ENCODE data around the gene GP1BA. TPM values are rescaled to one million over a fixed set of nuclear protein-coding genes. Genes with fewer than 3 reads are reported as not detected.

GP1BA gene
- total and polyA plus RNA-seq, 7 experiments from 2014 or later = 1.6 TPM; not detected in 6

Small RNA genes within 50 kb of the gene (microRNA-seq; reads per million reads assigned to microRNA genes)
- gene MIR6864 (ENCODE audit: borderline microRNAs expressed) = not detected
- not detected for gene MIR6865 (ENCODE audit: borderline microRNAs expressed)

Other genes with a start within 250 kb of the GP1BA start
- 10 to 100 TPM; 41.4 to 80.4 (median 70.0) TPM for gene PELP1, start 228.1 kb upstream of the GP1BA start, total RNA-seq
- gene PELP1, start 228.1 kb upstream of the GP1BA start, polyA plus RNA-seq = 10 to 100 TPM; 11.6 to 13.2 TPM
- gene ARRB2, start 221.6 kb upstream of the GP1BA start, total RNA-seq = 100 to 1,000 TPM; 270 to 601 (median 377) TPM
- gene ARRB2, start 221.6 kb upstream of the GP1BA start, polyA plus RNA-seq = 10 to 100 TPM; 34.8 to 35.0 TPM
- gene MED11, start 200.8 kb upstream of the GP1BA start, total RNA-seq = 10 to 100 TPM; 10.4 to 32.0 (median 25.5) TPM
- 10 to 100 TPM; 43.2 to 73.9 TPM for gene MED11, start 200.8 kb upstream of the GP1BA start, polyA plus RNA-seq
- 1 to 10 TPM in 2 of 5 experiments, under 1 TPM in 2, not detected in 1; 0.22 to 5.2 (median 1.4) TPM for gene ZMYND15, start 192.4 kb upstream of the GP1BA start, total RNA-seq
- not detected for gene ZMYND15, start 192.4 kb upstream of the GP1BA start, polyA plus RNA-seq
- 10 to 100 TPM in 2 of 5 experiments, 1 to 10 TPM in 3; 2.6 to 68.0 (median 3.4) TPM for gene CXCL16, start 192.3 kb upstream of the GP1BA start, total RNA-seq
- gene CXCL16, start 192.3 kb upstream of the GP1BA start, polyA plus RNA-seq = 1 to 10 TPM; 1.2 to 4.4 TPM
- gene TM4SF5, start 160.4 kb upstream of the GP1BA start, total RNA-seq = not detected
- not detected for gene TM4SF5, start 160.4 kb upstream of the GP1BA start, polyA plus RNA-seq
- 1 to 10 TPM in 1 of 5 experiments, under 1 TPM in 1, not detected in 3; 0.66 to 3.0 TPM for gene VMO1, start 145.9 kb upstream of the GP1BA start, total RNA-seq
- gene VMO1, start 145.9 kb upstream of the GP1BA start, polyA plus RNA-seq = not detected
- under 1 TPM in 1 of 5 experiments, not detected in 4; 0.39 TPM for gene GLTPD2, start 143.3 kb upstream of the GP1BA start, total RNA-seq
- gene GLTPD2, start 143.3 kb upstream of the GP1BA start, polyA plus RNA-seq = under 1 TPM in 1 of 2 donors, not detected in 1; 0.39 TPM
- gene PSMB6, start 136.1 kb upstream of the GP1BA start, total RNA-seq = 100 to 1,000 TPM in 1 of 5 experiments, 10 to 100 TPM in 4; 42.3 to 133 (median 44.0) TPM
- 100 to 1,000 TPM; 215 to 273 TPM for gene PSMB6, start 136.1 kb upstream of the GP1BA start, polyA plus RNA-seq
- gene PLD2, start 125.1 kb upstream of the GP1BA start, total RNA-seq = 10 to 100 TPM; 22.9 to 42.7 (median 26.8) TPM
- 1 to 10 TPM; 1.5 to 2.2 TPM for gene PLD2, start 125.1 kb upstream of the GP1BA start, polyA plus RNA-seq
- 100 to 1,000 TPM in 4 of 5 experiments, 10 to 100 TPM in 1; 88.8 to 142 (median 125) TPM for gene MINK1, start 98.9 kb upstream of the GP1BA start, total RNA-seq
- gene MINK1, start 98.9 kb upstream of the GP1BA start, polyA plus RNA-seq = 10 to 100 TPM in 1 of 2 donors, 1 to 10 TPM in 1; 8.3 to 20.4 TPM
- gene C17orf107, start 32.7 kb upstream of the GP1BA start, total RNA-seq = 10 to 100 TPM in 2 of 5 experiments, 1 to 10 TPM in 2, under 1 TPM in 1; 0.82 to 37.2 (median 5.9) TPM
- gene C17orf107, start 32.7 kb upstream of the GP1BA start, polyA plus RNA-seq = 1 to 10 TPM in 1 of 2 donors, under 1 TPM in 1; 0.95 to 1.1 TPM
- 1 to 10 TPM in 3 of 5 experiments, under 1 TPM in 2; 0.34 to 6.5 (median 1.0) TPM for gene CHRNE, start 29.2 kb upstream of the GP1BA start, total RNA-seq
- gene CHRNE, start 29.2 kb upstream of the GP1BA start, polyA plus RNA-seq = under 1 TPM in 1 of 2 donors, not detected in 1; 0.24 TPM
- gene SLC25A11, start 7.8 kb downstream of the GP1BA start, total RNA-seq = 10 to 100 TPM; 27.0 to 82.6 (median 44.1) TPM
- 10 to 100 TPM; 57.8 to 86.8 TPM for gene SLC25A11, start 7.8 kb downstream of the GP1BA start, polyA plus RNA-seq
- gene RNF167, start 8.0 kb downstream of the GP1BA start, total RNA-seq = 100 to 1,000 TPM in 4 of 5 experiments, 10 to 100 TPM in 1; 97.3 to 248 (median 148) TPM
- gene RNF167, start 8.0 kb downstream of the GP1BA start, polyA plus RNA-seq = 10 to 100 TPM; 25.3 to 28.0 TPM
- gene PFN1, start 16.3 kb downstream of the GP1BA start, total RNA-seq = 1,000 to 10,000 TPM in 1 of 5 experiments, 100 to 1,000 TPM in 4; 430 to 2,132 (median 445) TPM
- 1,000 to 10,000 TPM; 1,617 to 1,727 TPM for gene PFN1, start 16.3 kb downstream of the GP1BA start, polyA plus RNA-seq
- 10 to 100 TPM; 21.5 to 56.3 (median 31.8) TPM for gene ENO3, start 18.8 kb downstream of the GP1BA start, total RNA-seq
- 1 to 10 TPM in 1 of 2 donors, under 1 TPM in 1; 0.87 to 1.8 TPM for gene ENO3, start 18.8 kb downstream of the GP1BA start, polyA plus RNA-seq
- 10 to 100 TPM; 41.6 to 59.6 (median 42.6) TPM for gene SPAG7, start 35.5 kb downstream of the GP1BA start, total RNA-seq
- 100 to 1,000 TPM in 1 of 2 donors, 10 to 100 TPM in 1; 96.9 to 119 TPM for gene SPAG7, start 35.5 kb downstream of the GP1BA start, polyA plus RNA-seq
- 10 to 100 TPM; 55.2 to 90.0 (median 64.1) TPM for gene CAMTA2, start 55.4 kb downstream of the GP1BA start, total RNA-seq
- gene CAMTA2, start 55.4 kb downstream of the GP1BA start, polyA plus RNA-seq = 10 to 100 TPM in 1 of 2 donors, 1 to 10 TPM in 1; 9.7 to 20.5 TPM
- gene INCA1, start 65.2 kb downstream of the GP1BA start, total RNA-seq = under 1 TPM in 4 of 5 experiments, not detected in 1; 0.38 to 0.42 (median 0.41) TPM
- gene INCA1, start 65.2 kb downstream of the GP1BA start, polyA plus RNA-seq = not detected
- 10 to 100 TPM; 11.5 to 46.5 (median 21.0) TPM for gene KIF1C, start 65.7 kb downstream of the GP1BA start, total RNA-seq
- 1 to 10 TPM; 3.0 to 3.4 TPM for gene KIF1C, start 65.7 kb downstream of the GP1BA start, polyA plus RNA-seq
- under 1 TPM in 4 of 5 experiments, not detected in 1; 0.16 to 0.44 (median 0.28) TPM for gene SLC52A1, start 103.1 kb downstream of the GP1BA start, total RNA-seq
- gene SLC52A1, start 103.1 kb downstream of the GP1BA start, polyA plus RNA-seq = under 1 TPM in 1 of 2 donors, not detected in 1; 0.14 TPM
- 10 to 100 TPM in 2 of 5 experiments, 1 to 10 TPM in 3; 3.5 to 14.8 (median 5.7) TPM for gene ZFP3, start 146.2 kb downstream of the GP1BA start, total RNA-seq
- 1 to 10 TPM; 1.4 to 1.6 TPM for gene ZFP3, start 146.2 kb downstream of the GP1BA start, polyA plus RNA-seq
- 10 to 100 TPM in 3 of 5 experiments, 1 to 10 TPM in 2; 5.1 to 20.3 (median 11.2) TPM for gene ZNF232, start 179.6 kb downstream of the GP1BA start, total RNA-seq
- 10 to 100 TPM in 1 of 2 donors, 1 to 10 TPM in 1; 9.1 to 13.6 TPM for gene ZNF232, start 179.6 kb downstream of the GP1BA start, polyA plus RNA-seq
- gene USP6, start 183.8 kb downstream of the GP1BA start, total RNA-seq = under 1 TPM in 4 of 5 experiments, not detected in 1; 0.05 to 0.19 (median 0.13) TPM
- under 1 TPM in 1 of 2 donors, not detected in 1; 0.06 TPM for gene USP6, start 183.8 kb downstream of the GP1BA start, polyA plus RNA-seq